ENCODE data around the gene SPATC1L.
"Not testable (repeated sequence)": the region's sequence is repeated elsewhere in the genome, so short reads cannot be mapped to it uniquely, and the experiment has no call there.

SPATC1L gene

GRCh38 chr21:46214478-46215340 is 30.4 kb upstream of the SPATC1L start:
- no peak for DNase-seq

- DNase-seq = no peak
Measured at GRCh38 chr21:46213620-46214286, 29.5 kb upstream of the SPATC1L start.

GRCh38 chr21:46212721-46213484 is 28.6 kb upstream of the SPATC1L start:
- no peak for DNase-seq

- no peak for DNase-seq
Measured at GRCh38 chr21:46211786-46212720, 27.8 kb upstream of the SPATC1L start.

GRCh38 chr21:46211376-46211775 is 27.1 kb upstream of the SPATC1L start:
- DNase-seq = no peak

GRCh38 chr21:46210378-46211136 is 26.3 kb upstream of the SPATC1L start:
- DNase-seq = no peak

GRCh38 chr21:46208761-46209721 is 24.8 kb upstream of the SPATC1L start:
- no peak for DNase-seq

GRCh38 chr21:46207920-46208591 is 23.8 kb upstream of the SPATC1L start:
- no peak for DNase-seq

- DNase-seq = no peak
Measured at GRCh38 chr21:46207006-46207919, 23.0 kb upstream of the SPATC1L start.

GRCh38 chr21:46206163-46207005 is 22.1 kb upstream of the SPATC1L start:
- DNase-seq = no peak

- DNase-seq = no peak
Measured at GRCh38 chr21:46205766-46206162, 21.5 kb upstream of the SPATC1L start.

GRCh38 chr21:46205166-46205565 is 20.9 kb upstream of the SPATC1L start:
- no peak for DNase-seq

GRCh38 chr21:46203203-46203600 is 18.9 kb upstream of the SPATC1L start:
- DNase-seq = no peak

GRCh38 chr21:46202592-46203202 is 18.4 kb upstream of the SPATC1L start:
- no peak for DNase-seq

- DNase-seq = not testable (repeated sequence)
Measured at GRCh38 chr21:46200877-46201803, 16.9 kb upstream of the SPATC1L start.
